Lung (tissue), 12 donors: Measurements from ENCODE around the gene GSAP. TPM values are rescaled to one million over a fixed set of nuclear protein-coding genes. Genes with fewer than 3 reads are reported as not detected.
A peak's percentile ranks its signal among the peaks of the same experiment; 100 is the strongest.

Experiments used
- ATAC-seq: fragments of 200-7000 bp; cut with Tn5 transposase; one replicate; pipeline ENCODE4 v1.9.1; 2020; ENCODE audit warnings: moderate number of reproducible peaks; ENCODE audit not compliant: insufficient read depth, low FRiP score
- DNase-seq, 3 donors: peaks; one replicate each; pipeline ENCODE4 v3.0.0-alpha.2; 2013 to 2017
- H3K27ac ChIP-seq, 2 donors: one replicate each; pipeline ENCODE4 v1.5.1; 2013; ENCODE audit warnings: mild to moderate bottlenecking in 2 of 2, moderate library complexity in 2 of 2, control low read depth in 1 of 2, inconsistent platforms in 1 of 2, low read depth in 1 of 2, low read length in 1 of 2
- H3K27me3 ChIP-seq, 3 donors: one replicate each; pipeline ENCODE4 v1.5.1; 2013; ENCODE audit warnings: low read length in 2 of 3; ENCODE audit not compliant: control insufficient read depth in 3 of 3, insufficient read depth in 3 of 3
- H3K36me3 ChIP-seq, 4 donors: one replicate each; pipeline ENCODE4 v1.5.1; 2013; ENCODE audit warnings: low read length in 4 of 4, mild to moderate bottlenecking in 1 of 4, moderate library complexity in 1 of 4; ENCODE audit not compliant: control insufficient read depth in 4 of 4, insufficient read depth in 4 of 4
- H3K4me1 ChIP-seq, 5 donors: one replicate each; pipeline ENCODE4 v1.5.1; 2013; ENCODE audit warnings: low read length in 5 of 5, mild to moderate bottlenecking in 2 of 5, moderate library complexity in 1 of 5; ENCODE audit not compliant: control insufficient read depth in 5 of 5, insufficient read depth in 5 of 5
- H3K4me3 ChIP-seq: one replicate; pipeline ENCODE4 v1.5.1; 2013; ENCODE audit warnings: mild to moderate bottlenecking, control low read depth, moderate library complexity
- H3K9ac ChIP-seq, 2 donors: one replicate each; pipeline ENCODE4 v1.5.1; 2013; ENCODE audit warnings: low read length in 2 of 2, control low read depth in 1 of 2; ENCODE audit not compliant: insufficient read depth in 1 of 2
- H3K9me3 ChIP-seq, 4 donors: one replicate each; pipeline ENCODE4 v1.5.1; 2013; ENCODE audit warnings: low read length in 3 of 4, mild to moderate bottlenecking in 1 of 4, moderate library complexity in 1 of 4; ENCODE audit not compliant: control insufficient read depth in 4 of 4, insufficient read depth in 3 of 4
- CTCF ChIP-seq: IDR thresholded peaks from 2 replicates; pipeline ENCODE4 v1.5.1; 2012; ENCODE audit warnings: mild to moderate bottlenecking; ENCODE audit errors: control extremely low read depth, extremely low read depth
- WGBS, 2 donors: extraction: QIAGEN DNeasy Blood & Tissue Kit; methylation state at CpG; one replicate each; pipeline ENCODE4 v1.1.7; 2013; 5-methylcytosine and 5-hydroxymethylcytosine counted together
- polyA plus RNA-seq, 2 donors: library from polyadenylated mRNA; stranded (reverse); fragments of 200-250 nt; gene quantifications; one replicate each; pipeline ENCODE4 v1.2.1, GENCODE V29; 2013
- total RNA-seq, 2 donors: library from RNA; depleted of rRNA in 1 of 2; stranded (reverse); fragments of >200 nt in 1 of 2; gene quantifications; one replicate each; pipeline ENCODE4 v1.2.1, GENCODE V29; 2014 to 2021
- donor health status: control.
- donor health status: control.
- donor health status: Bipolar disorder and iron deficiency.
- donor health status: healthy.
- donor health status: DM: yes; HTN: yes; CAD: no.

Gene GSAP
- total and polyA plus RNA-seq, 4 donors, result 26.4 to 99.3 (median 57.4) TPM

GRCh38 chr7:77450054-77450453 is 33.9 kb upstream of the GSAP start:
- H3K27me3 ChIP-seq, result no peaks in the 10 kb centered on the region
- no peak overlapping the region for H3K27ac ChIP-seq
- H3K4me3 ChIP-seq, result no peak overlapping the region
- H3K4me1 ChIP-seq, result no peaks in the 10 kb centered on the region
- TF ChIP-seq CTCF, result no peak
- H3K9ac ChIP-seq, result no peak overlapping the region
- WGBS, 2 donors, result 65 to 97% methylated on average over 1 of the region's 1 CpG
- H3K36me3 ChIP-seq, result no peaks in the 10 kb centered on the region
- no peak for DNase-seq
- ATAC-seq, result no peak
- H3K9me3 ChIP-seq, result no peaks in the 10 kb centered on the region

- no peak overlapping the region for H3K4me3 ChIP-seq
- H3K9me3 ChIP-seq, result no peaks in the 10 kb centered on the region
- WGBS, 2 donors, result 75 to 83% methylated on average over 1 of the region's 1 CpG
- H3K27me3 ChIP-seq, result no peaks in the 10 kb centered on the region
- no peaks in the 10 kb centered on the region for H3K36me3 ChIP-seq
- no peak overlapping the region for H3K27ac ChIP-seq
- H3K4me1 ChIP-seq, result no peaks in the 10 kb centered on the region
- no peak for ATAC-seq
- no peak for TF ChIP-seq CTCF
- DNase-seq, result no peak
- H3K9ac ChIP-seq, result no peak overlapping the region
These were observed 31.5 kb upstream of the GSAP start for GRCh38 chr7:77447616-77448015.

GRCh38 chr7:77444123-77444522 is 28.0 kb upstream of the GSAP start:
- H3K9me3 ChIP-seq, result no peaks in the 10 kb centered on the region
- ATAC-seq, result peak; percentile 45

More at GRCh38 chr7:77444123-77444522, 28.0 kb upstream of the GSAP start:
- TF ChIP-seq CTCF, result no peak
- H3K27ac ChIP-seq, result peak overlapping the region in 1 of 2 donors; percentile 40
- no peaks in the 10 kb centered on the region for H3K36me3 ChIP-seq
- H3K9ac ChIP-seq, result no peak overlapping the region
- H3K27me3 ChIP-seq, result no peaks in the 10 kb centered on the region
- H3K4me3 ChIP-seq, result no peak overlapping the region
- 64 to 80% methylated on average over 1 of the region's 1 CpG for WGBS, 2 donors
- DNase-seq, result peak; percentile 50 to 70 (median 55)
- H3K4me1 ChIP-seq, result no peaks in the 10 kb centered on the region
